Activated gamma-delta T cell (primary cell): ENCODE results near the gene SAP30BP.
"Not testable (repeated sequence)": the region's sequence is repeated elsewhere in the genome, so short reads cannot be mapped to it uniquely, and the experiment has no call there.

Source experiments
- DNase-seq: peaks from one replicate; lab custom pipeline; 2025; lab: John Stamatoyannopoulos, UW

Gene SAP30BP

GRCh38 chr17:75633486-75634375 is 33.4 kb upstream of the SAP30BP start:
- DNase-seq: no peak

GRCh38 chr17:75634376-75634740 is 32.8 kb upstream of the SAP30BP start:
- no peak for DNase-seq

- no peak for DNase-seq
These were observed 32.2 kb upstream of the SAP30BP start for GRCh38 chr17:75634754-75635609.

GRCh38 chr17:75635610-75636202 is 31.4 kb upstream of the SAP30BP start:
- no peak for DNase-seq

GRCh38 chr17:75636381-75637142 is 30.6 kb upstream of the SAP30BP start:
- DNase-seq: no peak

GRCh38 chr17:75637143-75637538 is 30.0 kb upstream of the SAP30BP start:
- no peak for DNase-seq

GRCh38 chr17:75637551-75637950 is 29.6 kb upstream of the SAP30BP start:
- DNase-seq: no peak

- not testable (repeated sequence) for DNase-seq
These were observed 29.1 kb upstream of the SAP30BP start for GRCh38 chr17:75638039-75638438.

GRCh38 chr17:75638893-75639292 is 28.2 kb upstream of the SAP30BP start:
- no peak for DNase-seq

- no peak for DNase-seq
These were observed 27.8 kb upstream of the SAP30BP start for GRCh38 chr17:75639327-75639726.

- DNase-seq: no peak
These were observed 27.2 kb upstream of the SAP30BP start for GRCh38 chr17:75639771-75640555.

GRCh38 chr17:75640556-75641119 is 26.5 kb upstream of the SAP30BP start:
- DNase-seq: no peak

- DNase-seq: no peak
These were observed 25.8 kb upstream of the SAP30BP start for GRCh38 chr17:75641343-75641742.

GRCh38 chr17:75642182-75642783 is 24.9 kb upstream of the SAP30BP start:
- DNase-seq: no peak

GRCh38 chr17:75642784-75643642 is 24.1 kb upstream of the SAP30BP start:
- no peak for DNase-seq

GRCh38 chr17:75643643-75644017 is 23.5 kb upstream of the SAP30BP start:
- DNase-seq: no peak

GRCh38 chr17:75645501-75645888 is 21.6 kb upstream of the SAP30BP start:
- DNase-seq: no peak

GRCh38 chr17:75645889-75646637 is 21.1 kb upstream of the SAP30BP start:
- DNase-seq: no peak

- DNase-seq: no peak
These were observed 20.5 kb upstream of the SAP30BP start for GRCh38 chr17:75646638-75646992.
